Right lobe of liver (tissue), 4 donors: Measurements from ENCODE around the gene ZSWIM1.

Source experiments
- POLR2A ChIP-seq: fragments of 450-650 bp; IDR thresholded peaks from one replicate; pipeline ENCODE4 v1.6.1; 2017; ENCODE audit warnings: antibody characterized with exemption, mild to moderate bottlenecking
- TF ChIP-seq, protein P1 (sequence below), 4 donors: fragments of 200-600 bp in 3 of 4; fragments of 450-650 bp in 1 of 4; IDR thresholded peaks; one replicate each; pipeline versions ENCODE4 v1.5.1 to v1.8.0; 2016 to 2022; ENCODE audit warnings: antibody characterized with exemption in 4 of 4, mild to moderate bottlenecking in 2 of 4
- donor health status: DM: no; HTN: no; CAD: no.
- donor health status: DM: no; HTN: no; CAD: no.
- donor health status: DM: no; HTN: yes; CAD: no.

- TF ChIP-seq, protein P1, sequence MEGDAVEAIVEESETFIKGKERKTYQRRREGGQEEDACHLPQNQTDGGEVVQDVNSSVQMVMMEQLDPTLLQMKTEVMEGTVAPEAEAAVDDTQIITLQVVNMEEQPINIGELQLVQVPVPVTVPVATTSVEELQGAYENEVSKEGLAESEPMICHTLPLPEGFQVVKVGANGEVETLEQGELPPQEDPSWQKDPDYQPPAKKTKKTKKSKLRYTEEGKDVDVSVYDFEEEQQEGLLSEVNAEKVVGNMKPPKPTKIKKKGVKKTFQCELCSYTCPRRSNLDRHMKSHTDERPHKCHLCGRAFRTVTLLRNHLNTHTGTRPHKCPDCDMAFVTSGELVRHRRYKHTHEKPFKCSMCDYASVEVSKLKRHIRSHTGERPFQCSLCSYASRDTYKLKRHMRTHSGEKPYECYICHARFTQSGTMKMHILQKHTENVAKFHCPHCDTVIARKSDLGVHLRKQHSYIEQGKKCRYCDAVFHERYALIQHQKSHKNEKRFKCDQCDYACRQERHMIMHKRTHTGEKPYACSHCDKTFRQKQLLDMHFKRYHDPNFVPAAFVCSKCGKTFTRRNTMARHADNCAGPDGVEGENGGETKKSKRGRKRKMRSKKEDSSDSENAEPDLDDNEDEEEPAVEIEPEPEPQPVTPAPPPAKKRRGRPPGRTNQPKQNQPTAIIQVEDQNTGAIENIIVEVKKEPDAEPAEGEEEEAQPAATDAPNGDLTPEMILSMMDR (IDR thresholded peaks at IDR 0.05): no peak
- TF ChIP-seq POLR2A: no peak
Observed at GRCh38 chr20:45848969-45849582, 32.0 kb upstream of the ZSWIM1 start.
